ENCODE measurements around the gene KXD1.

The KXD1 gene

DNA sequence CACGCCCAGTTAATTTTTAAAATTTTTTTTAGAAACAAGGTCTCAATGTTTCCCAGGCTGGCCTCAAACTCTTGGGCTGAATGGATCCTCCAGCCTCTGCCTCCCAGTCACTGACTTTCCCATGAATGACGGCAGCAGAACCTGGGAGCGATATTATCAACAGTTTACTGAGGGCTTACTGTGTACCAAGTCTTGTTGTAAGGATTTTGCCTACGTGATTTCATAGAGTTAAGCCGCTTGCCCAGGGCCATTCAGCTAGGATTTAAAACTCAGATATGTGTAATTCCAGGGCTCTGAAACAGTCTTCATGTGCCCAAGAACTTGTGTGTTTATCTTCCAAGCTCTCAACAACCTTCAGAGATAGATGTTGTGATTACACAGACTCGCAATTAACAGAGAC lies 6.0 kb upstream of the KXD1 start:
- TF ChIP-seq, protein P1, sequence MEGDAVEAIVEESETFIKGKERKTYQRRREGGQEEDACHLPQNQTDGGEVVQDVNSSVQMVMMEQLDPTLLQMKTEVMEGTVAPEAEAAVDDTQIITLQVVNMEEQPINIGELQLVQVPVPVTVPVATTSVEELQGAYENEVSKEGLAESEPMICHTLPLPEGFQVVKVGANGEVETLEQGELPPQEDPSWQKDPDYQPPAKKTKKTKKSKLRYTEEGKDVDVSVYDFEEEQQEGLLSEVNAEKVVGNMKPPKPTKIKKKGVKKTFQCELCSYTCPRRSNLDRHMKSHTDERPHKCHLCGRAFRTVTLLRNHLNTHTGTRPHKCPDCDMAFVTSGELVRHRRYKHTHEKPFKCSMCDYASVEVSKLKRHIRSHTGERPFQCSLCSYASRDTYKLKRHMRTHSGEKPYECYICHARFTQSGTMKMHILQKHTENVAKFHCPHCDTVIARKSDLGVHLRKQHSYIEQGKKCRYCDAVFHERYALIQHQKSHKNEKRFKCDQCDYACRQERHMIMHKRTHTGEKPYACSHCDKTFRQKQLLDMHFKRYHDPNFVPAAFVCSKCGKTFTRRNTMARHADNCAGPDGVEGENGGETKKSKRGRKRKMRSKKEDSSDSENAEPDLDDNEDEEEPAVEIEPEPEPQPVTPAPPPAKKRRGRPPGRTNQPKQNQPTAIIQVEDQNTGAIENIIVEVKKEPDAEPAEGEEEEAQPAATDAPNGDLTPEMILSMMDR (conservative IDR thresholded peaks at IDR 0.05), result no peak
- TF ChIP-seq ZFX (IDR thresholded peaks at IDR 0.05), result no peak
- no peak overlapping the region for H3K27ac ChIP-seq

DNA sequence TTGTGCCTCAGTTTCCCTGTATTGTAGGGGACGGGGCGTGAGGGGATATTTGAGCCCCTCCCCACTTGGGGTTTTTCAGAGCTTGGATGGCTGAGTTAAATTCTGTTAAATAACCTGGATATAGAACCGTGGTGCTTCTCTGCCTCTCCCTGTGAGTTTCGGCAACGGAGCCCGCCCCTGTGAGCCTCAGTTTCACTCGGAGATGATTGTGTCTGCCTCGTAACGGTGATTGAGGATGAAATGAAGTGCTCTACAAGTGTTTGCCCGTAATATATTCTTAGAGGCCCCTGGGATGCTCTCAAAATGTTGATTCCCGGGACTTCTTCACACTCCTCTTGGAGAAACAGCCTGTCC lies 509 bp downstream of the KXD1 start:
- peak overlapping the region; percentile 88 for H3K27ac ChIP-seq
- TF ChIP-seq ZFX (IDR thresholded peaks at IDR 0.05), result no peak
- TF ChIP-seq, protein P1 (conservative IDR thresholded peaks at IDR 0.05), result no peak

DNA sequence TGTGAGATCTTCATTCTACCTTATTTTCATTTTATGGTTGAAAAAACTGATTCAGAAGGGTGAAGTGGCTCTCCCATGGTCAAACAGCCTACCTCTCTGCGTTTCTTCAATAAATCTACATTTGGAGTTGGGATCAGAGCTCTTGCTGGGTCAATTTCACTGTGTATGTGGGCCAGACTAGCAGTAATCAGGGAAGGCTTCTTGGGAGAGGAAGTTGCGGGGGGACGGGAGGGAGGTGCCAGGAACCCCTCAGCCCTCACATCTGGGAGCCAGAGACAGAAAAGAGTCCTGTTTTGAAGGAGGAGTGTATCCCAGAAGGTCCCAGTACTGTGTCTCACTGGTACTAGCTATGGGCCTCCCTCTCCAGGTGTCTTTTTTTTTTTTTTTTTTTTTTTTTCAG lies 934 bp downstream of the KXD1 start:
- TF ChIP-seq ZFX (IDR thresholded peaks at IDR 0.05), result no peak
- TF ChIP-seq, protein P1 (conservative IDR thresholded peaks at IDR 0.05), result no peak
- peak overlapping the region; percentile 88 for H3K27ac ChIP-seq

DNA sequence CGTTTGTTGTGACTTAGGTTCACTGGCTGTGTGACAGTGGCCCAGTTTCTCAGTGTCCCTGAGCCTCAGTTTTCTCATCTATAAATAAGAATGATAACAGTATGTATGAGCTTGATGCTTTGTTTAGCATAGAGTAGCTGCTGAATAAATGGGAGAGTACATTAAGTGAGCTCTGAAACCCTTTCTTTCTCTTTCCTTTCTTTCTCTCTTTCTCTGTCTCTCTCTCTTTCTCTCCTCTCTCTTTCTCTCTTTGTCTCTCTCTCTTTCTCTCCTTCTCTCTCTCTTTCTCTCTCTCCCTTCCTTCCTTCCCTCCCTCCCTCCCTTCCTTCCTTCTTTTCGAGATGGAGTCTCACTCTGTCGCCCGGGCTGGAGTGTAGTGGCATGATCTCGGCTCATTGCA lies 2.0 kb downstream of the KXD1 start:
- no peak for TF ChIP-seq ZFX (IDR thresholded peaks at IDR 0.05)
- TF ChIP-seq, protein P1 (conservative IDR thresholded peaks at IDR 0.05), result no peak
- H3K27ac ChIP-seq, result no peak overlapping the region

DNA sequence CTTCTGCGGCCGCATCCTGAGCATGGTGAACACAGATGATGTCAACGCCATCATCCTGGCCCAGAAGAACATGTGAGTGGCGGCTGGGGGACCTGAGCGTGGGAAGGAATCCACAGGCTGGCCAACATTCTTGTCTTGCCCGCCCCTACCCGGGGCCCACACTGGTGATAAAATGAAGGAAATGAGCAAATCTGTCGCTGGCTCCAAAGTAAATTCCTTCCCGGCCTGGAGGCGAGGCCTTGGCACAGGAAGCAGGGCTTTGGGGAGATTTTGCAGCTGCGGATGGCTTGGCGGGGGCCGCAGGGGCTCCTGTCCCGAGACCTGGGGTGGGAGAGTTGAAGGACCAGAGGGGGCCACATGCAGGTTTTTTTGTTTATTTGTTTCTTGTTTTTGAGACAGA lies 4.4 kb downstream of the KXD1 start:
- no peak overlapping the region for H3K27ac ChIP-seq
- TF ChIP-seq, protein P1 (conservative IDR thresholded peaks at IDR 0.05), result no peak
- TF ChIP-seq ZFX (IDR thresholded peaks at IDR 0.05), result no peak

DNA sequence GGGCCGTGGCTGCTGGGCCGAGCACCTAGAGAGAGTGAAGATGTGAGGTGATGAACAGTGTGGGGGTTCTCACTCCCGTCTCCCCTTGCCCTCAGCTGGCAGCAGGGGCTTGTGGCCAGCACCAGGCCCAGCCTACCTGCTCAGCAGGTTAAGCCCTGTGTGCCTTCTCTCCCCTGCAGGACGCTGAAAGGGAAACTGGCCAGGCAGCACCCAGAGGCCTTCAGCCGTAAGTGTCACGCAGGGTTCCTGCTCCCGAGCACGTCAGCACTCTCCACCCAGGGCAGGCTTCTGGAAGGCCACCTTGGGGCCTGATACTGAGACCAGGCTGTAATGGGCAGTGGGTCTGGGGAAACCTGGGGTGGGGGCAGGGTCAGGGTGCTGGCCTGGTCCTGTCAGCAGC lies 9.3 kb downstream of the KXD1 start:
- no peak overlapping the region for H3K27ac ChIP-seq
- no peak for TF ChIP-seq ZFX (IDR thresholded peaks at IDR 0.05)
- TF ChIP-seq, protein P1 (conservative IDR thresholded peaks at IDR 0.05), result no peak

DNA sequence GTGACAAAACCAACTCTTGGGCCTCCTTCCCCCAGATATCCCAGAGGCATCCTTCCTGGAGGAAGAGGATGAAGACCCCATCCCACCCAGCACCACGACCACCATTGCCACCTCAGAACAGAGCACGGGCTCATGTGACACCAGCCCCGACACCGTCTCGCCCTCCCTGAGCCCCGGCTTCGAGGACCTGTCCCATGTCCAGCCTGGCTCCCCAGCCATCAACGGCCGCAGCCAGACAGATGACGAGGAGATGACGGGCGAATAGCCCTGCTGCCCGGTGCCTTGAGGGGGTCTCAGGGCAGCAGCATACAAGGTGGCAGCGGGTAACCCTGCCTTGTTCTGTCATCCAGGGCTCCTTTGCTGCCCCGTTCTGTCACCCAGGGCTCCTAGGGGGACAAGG lies 10.7 kb downstream of the KXD1 start:
- TF ChIP-seq ZFX (IDR thresholded peaks at IDR 0.05), result no peak
- TF ChIP-seq, protein P1 (conservative IDR thresholded peaks at IDR 0.05), result no peak
- H3K27ac ChIP-seq, result no peak overlapping the region

All from C4-2B (cell line).